Stimulated activated CD4-positive, alpha-beta T cell treated with anti-CD3 and anti-CD28 coated beads, Interleukin-2, amount 100 ng/mL, for 48 hours (primary cell): ENCODE results near the gene ST6GAL1.
"Not testable (repeated sequence)": the region's sequence is repeated elsewhere in the genome, so short reads cannot be mapped to it uniquely, and the experiment has no call there.

Source experiments
- DNase-seq, 2 donors: peaks; one replicate each; pipeline ENCODE4 v3.0.0-alpha.2; 2020

ST6GAL1 gene

GRCh38 chr3:187057803-187058202 is 127.5 kb downstream of the ST6GAL1 start:
- not testable (repeated sequence) for DNase-seq

- no peak for DNase-seq
Observed at GRCh38 chr3:187061748-187062147, 131.4 kb downstream of the ST6GAL1 start.

GRCh38 chr3:187062526-187063177 is 132.3 kb downstream of the ST6GAL1 start:
- no peak for DNase-seq

- no peak for DNase-seq
Observed at GRCh38 chr3:187063286-187064121, 133.2 kb downstream of the ST6GAL1 start.

GRCh38 chr3:187064210-187065115 is 134.1 kb downstream of the ST6GAL1 start:
- no peak for DNase-seq

- DNase-seq = no peak
Observed at GRCh38 chr3:187066228-187066995, 136.1 kb downstream of the ST6GAL1 start.

- DNase-seq = no peak
Observed at GRCh38 chr3:187068787-187069186, 138.5 kb downstream of the ST6GAL1 start.

- DNase-seq = no peak
Observed at GRCh38 chr3:187069857-187070516, 139.7 kb downstream of the ST6GAL1 start.

- DNase-seq = no peak
Observed at GRCh38 chr3:187072102-187072501, 141.8 kb downstream of the ST6GAL1 start.

- no peak for DNase-seq
Observed at GRCh38 chr3:187072511-187072910, 142.2 kb downstream of the ST6GAL1 start.

GRCh38 chr3:187073581-187074098 is 143.3 kb downstream of the ST6GAL1 start:
- no peak for DNase-seq

- DNase-seq = no peak
Observed at GRCh38 chr3:187074846-187075245, 144.5 kb downstream of the ST6GAL1 start.

- no peak for DNase-seq
Observed at GRCh38 chr3:187076297-187076696, 146.0 kb downstream of the ST6GAL1 start.

- no peak for DNase-seq
Observed at GRCh38 chr3:187077085-187077484, 146.8 kb downstream of the ST6GAL1 start.

GRCh38 chr3:187077537-187077936 is 147.2 kb downstream of the ST6GAL1 start:
- DNase-seq = no peak

GRCh38 chr3:187079090-187080022 is 149.0 kb downstream of the ST6GAL1 start:
- DNase-seq = no peak

- DNase-seq = no peak
Observed at GRCh38 chr3:187080799-187081450, 150.6 kb downstream of the ST6GAL1 start.

- DNase-seq = no peak
Observed at GRCh38 chr3:187082758-187083375, 152.5 kb downstream of the ST6GAL1 start.

- no peak for DNase-seq
Observed at GRCh38 chr3:187084126-187084525, 153.8 kb downstream of the ST6GAL1 start.
